PFSK-1 (cell line): Measurements from ENCODE around the gene CEP350.

ENCODE experiments used
- FOXP2 ChIP-seq: optimal IDR thresholded peaks from 2 replicates; pipeline ENCODE3; 2011; ENCODE audit warnings: borderline replicate concordance, control low read depth, inconsistent platforms; ENCODE audit not compliant: insufficient read depth; ENCODE audit errors: extremely low read length, extremely low read depth
- POLR2AphosphoS5 ChIP-seq: IDR thresholded peaks from 2 replicates; pipeline ENCODE4 v1.6.1; 2012; ENCODE audit warnings: low read depth, mild to moderate bottlenecking, control low read depth, low read length, moderate library complexity
- REST ChIP-seq, 2 experiments: IDR thresholded peaks; 2 replicates each; pipeline versions ENCODE4 v1.6.1 to v1.8.0; 2011 to 2012; ENCODE audit warnings: low read depth in 2 of 2, low read length in 2 of 2, control low read depth in 1 of 2, inconsistent platforms in 1 of 2, mild to moderate bottlenecking in 1 of 2, moderate library complexity in 1 of 2; ENCODE audit not compliant: insufficient read depth in 1 of 2
- SIN3A ChIP-seq: IDR thresholded peaks from 2 replicates; pipeline ENCODE4 v1.6.1; 2012; ENCODE audit warnings: mild to moderate bottlenecking, low read length, moderate library complexity, borderline replicate concordance; ENCODE audit not compliant: insufficient read depth
- TAF1 ChIP-seq: IDR thresholded peaks from 2 replicates; pipeline ENCODE4 v1.6.1; 2012; ENCODE audit warnings: low read length, control low read depth, borderline replicate concordance; ENCODE audit not compliant: insufficient read depth

The CEP350 gene

GRCh38 chr1:179939941-179940340 lies 14.7 kb upstream of the CEP350 start:
- no peak for TF ChIP-seq REST (IDR thresholded peaks at IDR 0.05; ENCODE audit: insufficient read depth in 1 of 2, low read depth in 2 of 2, low read length in 2 of 2)
- TF ChIP-seq FOXP2 = no peak
- no peak for TF ChIP-seq POLR2AphosphoS5
- no peak for TF ChIP-seq TAF1
- TF ChIP-seq SIN3A = no peak

GRCh38 chr1:179941454-179941853 lies 13.2 kb upstream of the CEP350 start:
- no peak for TF ChIP-seq FOXP2
- TF ChIP-seq REST (IDR thresholded peaks at IDR 0.05; ENCODE audit: insufficient read depth in 1 of 2, low read depth in 2 of 2, low read length in 2 of 2) = no peak
- TF ChIP-seq SIN3A = no peak
- TF ChIP-seq POLR2AphosphoS5 = no peak
- no peak for TF ChIP-seq TAF1

- no peak for TF ChIP-seq FOXP2
- no peak for TF ChIP-seq SIN3A
- no peak for TF ChIP-seq TAF1
- TF ChIP-seq POLR2AphosphoS5 = no peak
- no peak for TF ChIP-seq REST (IDR thresholded peaks at IDR 0.05; ENCODE audit: insufficient read depth in 1 of 2, low read depth in 2 of 2, low read length in 2 of 2)
These were observed 4.0 kb upstream of the CEP350 start for GRCh38 chr1:179950651-179951050.

- TF ChIP-seq POLR2AphosphoS5 = no peak
- no peak for TF ChIP-seq TAF1
- TF ChIP-seq SIN3A = no peak
- no peak for TF ChIP-seq REST (IDR thresholded peaks at IDR 0.05; ENCODE audit: insufficient read depth in 1 of 2, low read depth in 2 of 2, low read length in 2 of 2)
- no peak for TF ChIP-seq FOXP2
These were observed 3.0 kb upstream of the CEP350 start for GRCh38 chr1:179951383-179952144.

GRCh38 chr1:179952186-179952585 lies 2.4 kb upstream of the CEP350 start:
- TF ChIP-seq TAF1 (no peak), FOXP2 (no peak), SIN3A (no peak), POLR2AphosphoS5 (no peak), REST (IDR thresholded peaks at IDR 0.05; ENCODE audit: insufficient read depth in 1 of 2, low read depth in 2 of 2, low read length in 2 of 2) (no peak)
